Choroid plexus epithelial cell (primary cell): ENCODE measurements around the gene SEMA4G.
"Not testable (repeated sequence)": the region's sequence is repeated elsewhere in the genome, so short reads cannot be mapped to it uniquely, and the experiment has no call there.

Experiments
- DNase-seq: peaks from one replicate; pipeline ENCODE4 v3.0.0-alpha.2; 2010; ENCODE audit warnings: low read depth
- H3K4me3 ChIP-seq: 2 replicates; pipeline ENCODE4 v1.5.1; 2011; ENCODE audit warnings: low read depth, mild to moderate bottlenecking, control low read depth, low read length, moderate library complexity
- CTCF ChIP-seq: conservative IDR thresholded peaks from 2 replicates; pipeline ENCODE4 v1.5.1; 2011; ENCODE audit warnings: low read depth, mild to moderate bottlenecking, control low read depth, inconsistent platforms, low read length, moderate library complexity

The SEMA4G gene

GRCh38 chr10:100970076-100970913 lies 991 bp downstream of the SEMA4G start:
- no peak for DNase-seq
- H3K4me3 ChIP-seq: peak overlapping the region; percentile 67
- no peak for TF ChIP-seq CTCF

DNA sequence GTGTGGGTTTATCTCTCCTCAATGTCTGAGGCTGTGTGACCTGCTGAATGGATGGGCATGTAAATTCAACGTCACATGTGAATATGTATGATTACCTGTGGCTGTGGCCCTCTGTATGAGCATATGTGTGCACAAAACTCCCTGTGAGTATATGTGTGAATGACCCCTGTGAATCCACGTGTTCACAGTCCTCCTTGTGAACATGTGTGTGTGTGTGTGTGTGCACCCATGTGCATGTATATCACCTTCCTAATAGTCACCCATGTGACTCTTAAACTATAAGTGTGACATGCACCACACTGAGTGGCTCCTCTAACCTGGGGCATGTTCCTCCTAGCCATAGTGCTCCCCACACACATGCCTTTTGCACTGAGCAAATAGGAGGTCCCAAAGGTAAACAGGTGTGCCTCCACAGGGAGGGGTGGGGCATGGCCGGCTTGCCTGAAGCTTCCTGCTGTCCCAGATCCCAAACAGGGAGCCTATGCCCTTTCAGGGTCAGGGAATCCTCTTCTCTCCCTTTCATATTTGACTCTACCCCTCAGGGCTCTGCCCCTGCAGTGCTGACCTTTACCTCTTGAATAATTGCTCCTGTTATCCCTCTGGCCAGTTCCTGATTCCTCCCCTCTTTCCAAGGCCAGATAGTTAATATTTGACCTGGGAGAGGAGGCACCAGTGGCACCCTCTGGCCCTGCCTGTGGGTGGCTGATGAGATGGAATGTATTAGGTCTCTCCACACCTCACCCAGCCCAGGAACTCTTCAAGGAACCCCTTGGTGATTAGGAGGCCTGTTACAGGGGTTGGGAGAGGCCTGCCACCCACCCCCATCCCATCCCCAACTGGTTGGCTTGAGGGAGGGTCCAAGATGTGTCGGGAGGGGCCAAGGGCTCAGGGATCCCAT lies 1.9 kb downstream of the SEMA4G start:
- DNase-seq: no peak
- H3K4me3 ChIP-seq: no peak overlapping the region
- TF ChIP-seq CTCF: no peak

DNA sequence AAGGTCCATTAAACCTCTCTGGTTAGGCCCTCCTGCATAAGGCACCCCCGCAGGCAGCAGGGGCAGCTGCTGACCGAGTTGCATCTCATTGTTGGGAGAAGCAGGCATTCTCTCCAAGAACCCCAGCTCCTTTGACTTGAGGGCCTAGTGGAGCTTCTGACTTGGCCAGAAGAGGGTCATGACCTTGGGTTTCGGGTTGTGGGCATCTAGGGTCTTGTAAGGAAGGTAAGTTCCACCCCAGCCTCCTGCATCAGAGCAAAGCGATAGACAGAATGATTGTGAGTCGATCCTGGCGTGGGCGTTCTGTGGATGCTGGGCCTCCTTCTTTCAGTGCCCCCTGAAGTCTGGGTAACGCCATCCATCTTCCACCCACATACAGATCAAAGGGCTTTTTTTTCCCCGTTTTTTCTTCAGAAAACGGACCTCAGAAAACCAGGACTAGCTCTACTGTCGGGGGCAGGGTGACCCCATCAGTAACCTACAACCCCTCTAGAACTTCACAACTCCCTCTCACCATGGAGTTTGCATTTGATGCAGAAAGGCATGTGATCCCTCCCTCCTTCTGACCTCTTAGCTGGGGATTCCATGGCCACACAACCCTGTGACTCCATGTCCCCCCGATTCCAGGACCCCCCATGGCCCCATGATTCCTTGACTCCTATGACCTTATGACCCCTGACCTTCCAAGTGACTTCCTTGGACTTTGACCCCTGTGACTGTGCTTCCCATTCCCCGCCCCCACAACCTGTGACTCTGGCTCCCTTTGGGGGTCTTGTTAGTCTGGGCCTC lies 3.0 kb downstream of the SEMA4G start:
- no peak overlapping the region for H3K4me3 ChIP-seq
- DNase-seq: no peak
- TF ChIP-seq CTCF: no peak

DNA sequence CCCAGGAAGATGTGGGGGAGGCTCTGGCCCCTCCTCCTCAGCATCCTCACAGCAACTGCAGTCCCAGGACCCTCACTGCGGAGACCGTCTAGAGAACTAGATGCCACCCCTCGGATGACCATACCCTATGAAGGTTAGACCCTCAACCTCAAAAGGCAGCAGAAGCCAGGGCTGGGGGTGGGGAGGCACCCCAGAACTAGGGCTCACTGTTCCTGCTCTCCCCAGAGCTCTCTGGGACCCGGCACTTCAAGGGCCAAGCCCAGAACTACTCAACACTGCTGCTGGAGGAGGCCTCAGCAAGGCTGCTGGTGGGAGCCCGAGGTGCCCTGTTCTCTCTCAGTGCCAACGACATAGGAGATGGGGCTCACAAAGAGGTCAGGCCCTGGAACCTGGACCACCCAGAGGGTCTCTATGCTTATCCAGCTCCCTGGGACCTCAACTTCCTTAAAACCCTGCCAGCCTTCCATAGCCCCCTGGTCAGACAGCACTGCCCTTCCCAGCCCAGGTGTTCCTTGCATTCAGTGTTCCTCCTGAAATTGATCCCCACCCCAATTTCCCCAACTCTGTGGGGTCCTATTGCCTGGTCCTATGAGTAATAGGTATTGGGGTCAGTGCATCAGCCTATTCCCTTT lies 3.7 kb downstream of the SEMA4G start:
- no peak for TF ChIP-seq CTCF
- DNase-seq: no peak
- H3K4me3 ChIP-seq: no peak overlapping the region

DNA sequence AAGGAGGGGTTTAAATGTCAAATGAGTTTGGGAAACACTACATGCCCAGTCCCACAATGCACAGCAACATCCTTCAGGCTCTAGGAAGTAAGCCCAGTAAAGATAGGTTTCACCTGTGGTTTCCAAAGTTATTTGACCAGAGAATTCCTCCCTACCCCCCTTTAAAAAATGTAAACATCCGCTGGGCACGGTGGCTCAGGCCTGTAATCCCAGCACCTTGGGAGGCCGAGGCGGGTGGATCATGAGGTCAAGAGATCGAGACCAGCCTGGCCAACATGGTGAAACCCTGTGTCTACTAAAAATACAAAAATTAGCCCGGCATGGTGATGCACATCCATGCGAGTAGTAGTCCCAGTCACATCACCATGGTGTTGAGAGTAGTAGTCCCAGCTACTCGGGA lies 6.1 kb downstream of the SEMA4G start:
- not testable (repeated sequence) for H3K4me3 ChIP-seq, DNase-seq

DNA sequence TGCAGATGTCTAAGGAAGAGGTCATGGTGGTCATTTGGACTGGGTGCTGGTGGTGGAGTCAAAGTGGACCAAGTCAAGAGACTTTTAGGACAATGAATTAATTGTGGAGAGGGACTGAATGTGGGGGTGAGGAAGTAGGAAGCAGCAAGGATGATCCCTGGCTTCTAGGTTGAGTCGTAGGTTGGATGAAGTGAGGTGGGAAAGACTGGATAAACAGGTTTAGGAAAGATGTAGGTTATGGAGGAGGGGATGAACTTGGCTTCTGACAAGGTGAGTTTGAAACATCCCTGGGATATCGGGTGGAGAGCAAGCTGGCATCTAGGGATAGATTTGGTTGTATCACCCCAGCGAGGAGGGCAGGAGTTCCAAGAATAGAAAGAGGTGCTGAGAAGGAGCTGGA lies 7.6 kb downstream of the SEMA4G start:
- H3K4me3 ChIP-seq: no peak overlapping the region
- no peak for DNase-seq
- no peak for TF ChIP-seq CTCF
